Epithelial cell of proximal tubule (primary cell): ENCODE measurements around the gene MARS1. TPM values are rescaled to one million over a fixed set of nuclear protein-coding genes. Genes with fewer than 3 reads are reported as not detected.

Experiments
- DNase-seq: peaks from one replicate; pipeline ENCODE4 v3.0.0-alpha.2; 2011; ENCODE audit warnings: low read depth
- H3K4me3 ChIP-seq: 2 replicates; pipeline ENCODE4 v1.5.1; 2011; ENCODE audit warnings: low read depth, mild to moderate bottlenecking, low read length
- total RNA-seq: library from RNA; depleted of rRNA; stranded (reverse); fragments of >200 nt; gene quantifications from 2 replicates; pipeline ENCODE4 v1.2.3, GENCODE V29; 2015
- TF ChIP-seq, protein P1 (sequence below): conservative IDR thresholded peaks from 2 replicates; pipeline ENCODE4 v1.5.1; 2012; ENCODE audit warnings: low read depth, mild to moderate bottlenecking, low read length

The MARS1 gene
- total RNA-seq, 1 donor from 2014 or later, result 107 TPM

DNA sequence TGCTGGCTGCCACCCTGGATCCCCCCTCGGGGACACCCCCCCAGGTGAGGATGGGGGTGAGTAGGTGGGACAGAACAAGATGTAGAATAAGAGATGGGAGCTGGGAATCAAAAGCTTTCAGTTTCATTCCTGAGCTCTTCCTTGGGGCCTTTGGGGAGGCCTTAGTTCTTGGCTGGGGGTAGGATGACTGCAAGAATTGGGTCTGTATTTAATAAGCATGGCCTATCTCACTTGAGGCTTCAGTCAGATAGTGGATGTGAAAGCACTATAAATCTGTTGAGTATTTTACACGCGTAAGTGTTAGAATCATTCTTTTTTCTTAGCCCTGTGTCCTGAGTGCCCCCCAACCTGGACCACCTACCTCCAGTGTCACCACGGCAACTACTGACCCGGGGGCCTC, 39.3 kb downstream of the MARS1 start:
- no peak for DNase-seq
- H3K4me3 ChIP-seq, result no peak overlapping the region
- TF ChIP-seq, protein P1, sequence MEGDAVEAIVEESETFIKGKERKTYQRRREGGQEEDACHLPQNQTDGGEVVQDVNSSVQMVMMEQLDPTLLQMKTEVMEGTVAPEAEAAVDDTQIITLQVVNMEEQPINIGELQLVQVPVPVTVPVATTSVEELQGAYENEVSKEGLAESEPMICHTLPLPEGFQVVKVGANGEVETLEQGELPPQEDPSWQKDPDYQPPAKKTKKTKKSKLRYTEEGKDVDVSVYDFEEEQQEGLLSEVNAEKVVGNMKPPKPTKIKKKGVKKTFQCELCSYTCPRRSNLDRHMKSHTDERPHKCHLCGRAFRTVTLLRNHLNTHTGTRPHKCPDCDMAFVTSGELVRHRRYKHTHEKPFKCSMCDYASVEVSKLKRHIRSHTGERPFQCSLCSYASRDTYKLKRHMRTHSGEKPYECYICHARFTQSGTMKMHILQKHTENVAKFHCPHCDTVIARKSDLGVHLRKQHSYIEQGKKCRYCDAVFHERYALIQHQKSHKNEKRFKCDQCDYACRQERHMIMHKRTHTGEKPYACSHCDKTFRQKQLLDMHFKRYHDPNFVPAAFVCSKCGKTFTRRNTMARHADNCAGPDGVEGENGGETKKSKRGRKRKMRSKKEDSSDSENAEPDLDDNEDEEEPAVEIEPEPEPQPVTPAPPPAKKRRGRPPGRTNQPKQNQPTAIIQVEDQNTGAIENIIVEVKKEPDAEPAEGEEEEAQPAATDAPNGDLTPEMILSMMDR, result no peak

- no peak for DNase-seq
- TF ChIP-seq, protein P1, result no peak
- no peak overlapping the region for H3K4me3 ChIP-seq
Measured at GRCh38 chr12:57528176-57528575, 40.3 kb downstream of the MARS1 start.

- H3K4me3 ChIP-seq, result no peak overlapping the region
- DNase-seq, result no peak
- TF ChIP-seq, protein P1, result no peak
Measured at GRCh38 chr12:57528831-57529555, 41.1 kb downstream of the MARS1 start.

DNA sequence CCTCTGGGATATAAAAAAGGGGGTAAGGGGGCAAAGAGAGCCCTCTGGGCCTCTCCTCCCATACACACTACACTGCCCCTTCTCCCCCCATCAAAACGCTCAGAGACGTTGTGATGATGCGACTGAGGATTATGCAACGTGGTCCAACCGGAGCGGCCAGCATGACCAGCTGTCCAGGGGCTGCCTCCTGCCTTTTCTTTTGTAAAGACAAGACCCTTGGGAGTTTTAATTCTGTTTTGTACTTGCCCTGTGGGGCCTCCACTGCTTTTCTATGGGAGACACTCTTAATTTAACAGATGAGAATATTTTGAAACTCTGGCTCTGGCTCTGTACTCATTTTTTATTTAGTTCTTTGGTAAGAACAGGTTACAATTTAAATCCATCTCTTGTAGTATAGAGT, 42.0 kb downstream of the MARS1 start:
- TF ChIP-seq, protein P1, result no peak
- DNase-seq, result no peak
- H3K4me3 ChIP-seq, result no peak overlapping the region

DNA sequence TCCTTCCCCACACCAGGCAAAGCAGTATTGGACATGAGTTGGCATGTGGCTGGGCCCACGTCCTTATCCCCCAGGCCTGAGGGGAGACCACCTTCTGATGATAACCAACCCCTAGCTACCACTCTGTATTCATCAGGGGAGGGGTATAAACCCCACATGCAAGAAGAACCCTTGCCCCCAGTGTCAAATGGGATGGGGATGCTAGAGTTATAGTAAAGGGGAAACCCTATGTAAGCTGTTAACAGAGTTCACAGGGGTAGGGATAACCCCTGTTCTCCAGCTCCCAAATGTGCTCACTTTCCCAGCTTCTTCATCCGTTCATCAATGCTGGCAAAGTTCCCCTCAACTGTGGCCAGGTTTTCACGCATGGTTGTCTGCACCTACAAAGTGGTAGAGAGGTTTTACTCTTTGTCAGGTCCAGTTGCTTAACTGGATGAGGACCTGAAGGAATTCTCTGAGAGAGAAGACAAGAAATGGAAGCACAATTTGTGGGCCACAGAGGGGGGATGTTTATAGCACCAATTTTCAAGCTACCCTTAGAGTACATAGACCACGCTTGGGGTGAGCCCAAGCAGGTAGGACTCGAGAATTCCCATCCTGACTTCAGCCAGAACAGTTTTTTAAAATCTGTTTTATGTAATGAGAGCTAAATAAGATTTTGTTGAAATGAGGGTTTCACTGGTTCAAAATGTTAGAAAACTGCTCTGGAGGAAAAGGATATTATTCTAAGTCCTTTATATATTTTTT, 42.7 kb downstream of the MARS1 start:
- TF ChIP-seq, protein P1, result no peak
- DNase-seq, result no peak
- H3K4me3 ChIP-seq, result no peak overlapping the region

- TF ChIP-seq, protein P1, result no peak
- DNase-seq, result no peak
Measured at GRCh38 chr12:57531836-57532235, 44.0 kb downstream of the MARS1 start.

GRCh38 chr12:57533108-57533507, 45.2 kb downstream of the MARS1 start:
- TF ChIP-seq, protein P1, result no peak
- no peak overlapping the region for H3K4me3 ChIP-seq
- no peak for DNase-seq

More at GRCh38 chr12:57531836-57532235, 44.0 kb downstream of the MARS1 start:
- no peak overlapping the region for H3K4me3 ChIP-seq
